Measurements from ENCODE around the gene SLC47A2. TPM values are rescaled to one million over a fixed set of nuclear protein-coding genes. Genes with fewer than 3 reads are reported as not detected.

Gene SLC47A2
- total RNA-seq, 2 experiments from 2014 or later: not detected

DNA sequence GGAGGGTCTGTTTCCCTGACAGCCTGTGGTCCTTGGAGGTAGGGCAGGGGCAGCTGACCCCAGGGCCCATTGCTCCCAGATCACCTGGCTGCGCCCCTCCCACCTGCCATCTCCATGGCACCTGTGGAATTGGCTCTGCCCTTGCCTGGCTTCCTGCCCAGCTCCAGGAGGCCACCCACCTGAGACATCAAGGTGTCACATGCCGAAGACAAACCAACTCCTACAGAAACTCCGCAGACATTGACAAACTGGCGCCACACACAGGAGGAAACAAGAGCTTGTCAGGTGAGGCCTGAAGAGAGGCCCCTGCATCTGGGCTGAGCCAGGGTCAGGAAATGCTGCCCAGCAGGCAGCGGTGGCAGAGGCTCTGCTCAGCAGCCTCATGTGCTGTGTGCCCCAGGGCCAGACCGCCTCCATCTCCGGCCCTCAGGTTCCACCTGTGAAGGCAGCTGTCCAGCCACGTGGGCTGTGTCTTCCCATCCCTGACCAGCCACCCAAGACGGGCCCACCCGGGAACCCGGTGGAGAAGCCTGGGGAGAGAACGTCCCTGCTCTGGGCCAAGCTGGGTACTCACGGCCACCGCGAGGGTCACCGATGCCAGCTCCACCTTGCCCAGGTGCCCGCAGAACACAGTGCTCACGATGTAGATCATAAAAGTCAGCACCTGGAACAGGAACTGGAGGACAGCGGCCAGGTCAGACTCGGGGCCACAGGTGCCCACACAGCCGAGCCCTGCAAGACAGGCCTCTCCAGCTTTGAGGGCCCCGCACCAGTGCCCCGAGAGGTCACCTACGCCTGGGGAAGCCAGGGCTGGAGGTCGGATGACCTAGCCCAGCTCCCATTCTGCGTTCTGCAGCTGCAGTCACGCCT is 1.6 kb downstream of the SLC47A2 start:
- POLR2A ChIA-PET: no interaction called here
- Mint-ChIP-seq H3K27ac (no peak overlapping the region), H3K36me3 (no peaks in the 10 kb centered on the region), H3K4me3 (no peak overlapping the region), H3K27me3 (no peaks in the 10 kb centered on the region), H3K9me3 (no peaks in the 10 kb centered on the region), H3K4me1 (no peaks in the 10 kb centered on the region)
- DNase-seq (no peak), ATAC-seq (ENCODE audit: low read depth) (no peak)

- Mint-ChIP-seq H3K9me3 (no peaks in the 10 kb centered on the region), H3K27me3 (no peaks in the 10 kb centered on the region), H3K4me3 (no peak overlapping the region), H3K27ac (no peak overlapping the region), H3K4me1 (no peaks in the 10 kb centered on the region), H3K36me3 (no peaks in the 10 kb centered on the region)
- POLR2A ChIA-PET: no interaction called here
- ATAC-seq (ENCODE audit: low read depth) (no peak), DNase-seq (no peak)
Observed at GRCh38 chr17:19713901-19714361, 2.5 kb downstream of the SLC47A2 start.

GRCh38 chr17:19713462-19713861 is 2.9 kb downstream of the SLC47A2 start:
- POLR2A ChIA-PET: no interaction called here
- Mint-ChIP-seq H3K9me3 (no peaks in the 10 kb centered on the region), H3K36me3 (no peaks in the 10 kb centered on the region), H3K4me1 (no peaks in the 10 kb centered on the region), H3K27me3 (no peaks in the 10 kb centered on the region), H3K27ac (no peak overlapping the region), H3K4me3 (no peak overlapping the region)
- no peak for DNase-seq
- ATAC-seq (ENCODE audit: low read depth): no peak

DNA sequence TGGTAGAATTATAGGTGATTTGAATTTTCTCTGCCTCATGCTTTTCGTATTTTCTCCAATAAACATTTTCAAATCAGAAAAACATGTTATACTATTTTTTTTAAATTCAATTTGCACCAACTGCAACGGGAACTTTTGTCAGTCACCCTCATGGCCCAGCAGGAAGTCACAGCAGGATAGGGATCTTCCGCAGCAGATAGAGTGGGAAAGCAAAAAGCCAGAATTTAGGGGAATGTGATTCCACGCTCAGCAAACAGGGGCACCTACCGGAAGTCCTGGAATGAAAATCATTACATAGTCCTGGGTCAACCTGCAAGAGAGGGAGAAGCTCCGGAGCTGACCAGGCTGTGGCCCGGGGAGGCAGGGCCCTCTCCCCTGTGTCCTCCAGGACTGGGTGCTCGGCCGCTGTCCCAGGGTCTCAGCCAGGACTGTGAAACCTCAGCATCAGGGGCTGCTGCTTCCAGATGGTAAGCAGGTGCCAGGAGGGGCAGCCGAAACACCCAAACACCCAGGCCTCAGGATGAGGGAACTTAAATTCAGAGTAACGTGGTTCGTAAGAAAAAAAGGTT is 3.9 kb downstream of the SLC47A2 start:
- POLR2A ChIA-PET: no interaction called here
- no peak for ATAC-seq (ENCODE audit: low read depth)
- DNase-seq: no peak
- no peak overlapping the region for H3K27ac Mint-ChIP-seq
- no peak overlapping the region for H3K4me3 Mint-ChIP-seq
- H3K27me3 Mint-ChIP-seq: no peaks in the 10 kb centered on the region
- H3K9me3 Mint-ChIP-seq: no peaks in the 10 kb centered on the region
- no peaks in the 10 kb centered on the region for H3K4me1 Mint-ChIP-seq
- no peaks in the 10 kb centered on the region for H3K36me3 Mint-ChIP-seq

DNA sequence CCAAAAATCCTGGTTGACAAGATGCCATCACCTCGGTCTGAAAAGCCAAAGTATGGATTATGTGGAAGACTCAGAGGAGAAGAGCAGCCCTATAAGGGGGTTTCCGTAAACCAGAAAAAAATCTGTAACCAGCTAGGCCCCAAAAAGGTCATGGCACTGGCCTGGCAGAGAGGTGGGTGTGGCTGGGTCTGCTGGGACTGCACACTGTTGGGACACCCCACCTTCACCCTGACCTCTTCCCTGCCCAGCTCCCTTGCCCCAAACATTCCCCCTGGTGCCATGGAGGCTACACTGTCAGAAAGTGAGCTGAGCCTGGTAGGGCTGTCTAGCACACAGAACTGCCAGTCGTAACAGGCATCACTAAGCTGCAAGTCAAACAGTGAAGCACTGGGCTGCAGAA is 6.5 kb downstream of the SLC47A2 start:
- no peak for ATAC-seq (ENCODE audit: low read depth)
- DNase-seq: no peak
- POLR2A ChIA-PET: no interaction called here
- Mint-ChIP-seq H3K27me3 (no peaks in the 10 kb centered on the region), H3K4me3 (no peak overlapping the region), H3K36me3 (no peaks in the 10 kb centered on the region), H3K9me3 (no peaks in the 10 kb centered on the region), H3K4me1 (no peaks in the 10 kb centered on the region), H3K27ac (no peak overlapping the region)

DNA sequence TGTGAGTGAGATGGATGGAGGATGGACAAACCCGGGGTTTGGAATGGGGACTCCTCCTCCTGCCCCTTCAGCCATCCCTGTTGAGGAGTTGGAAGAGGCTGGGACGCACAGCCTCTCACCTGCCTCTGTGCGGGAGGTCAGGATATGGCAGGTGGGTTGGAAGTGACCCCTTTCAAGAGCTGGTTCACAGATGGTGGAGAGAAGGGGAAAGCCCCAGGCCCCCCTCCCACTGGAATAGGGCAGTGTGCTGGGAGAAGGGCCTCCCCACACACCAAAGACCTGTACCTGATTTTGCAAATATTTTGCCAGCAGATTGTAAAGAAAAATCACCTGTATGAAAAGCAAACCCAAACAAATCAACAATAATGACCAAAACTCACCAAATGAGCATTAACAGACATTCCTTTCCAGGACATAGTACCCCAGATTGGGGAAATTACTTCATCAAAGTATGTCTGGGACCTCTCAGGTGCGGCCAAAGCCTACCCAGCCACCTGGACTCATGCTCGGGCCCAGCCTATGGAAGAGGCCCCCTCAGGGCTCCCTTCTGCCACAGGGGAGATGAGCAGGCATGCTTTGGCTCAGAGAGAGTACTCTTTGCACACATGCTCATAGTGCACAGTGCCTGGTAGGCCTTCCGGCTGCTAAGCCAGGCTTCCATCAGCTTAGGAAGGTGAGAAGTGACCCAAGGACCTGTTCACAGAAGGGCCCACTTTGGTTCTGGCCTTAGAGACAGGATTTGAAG is 7.8 kb downstream of the SLC47A2 start:
- no peaks in the 10 kb centered on the region for H3K4me1 Mint-ChIP-seq
- no peaks in the 10 kb centered on the region for H3K27me3 Mint-ChIP-seq
- H3K27ac Mint-ChIP-seq: no peak overlapping the region
- H3K9me3 Mint-ChIP-seq: no peaks in the 10 kb centered on the region
- POLR2A ChIA-PET: no interaction called here
- no peaks in the 10 kb centered on the region for H3K36me3 Mint-ChIP-seq
- H3K4me3 Mint-ChIP-seq: no peak overlapping the region
- ATAC-seq (ENCODE audit: low read depth) (no peak), DNase-seq (no peak)

GRCh38 chr17:19707728-19708221 is 8.6 kb downstream of the SLC47A2 start:
- no peaks in the 10 kb centered on the region for H3K36me3 Mint-ChIP-seq
- H3K27ac Mint-ChIP-seq: no peak overlapping the region
- H3K9me3 Mint-ChIP-seq: no peaks in the 10 kb centered on the region
- H3K4me3 Mint-ChIP-seq: no peak overlapping the region
- POLR2A ChIA-PET: no interaction called here
- ATAC-seq (ENCODE audit: low read depth): no peak
- no peaks in the 10 kb centered on the region for H3K4me1 Mint-ChIP-seq
- peaks cover 1% of the 10 kb centered on the region for H3K27me3 Mint-ChIP-seq
- no peak for DNase-seq

DNA sequence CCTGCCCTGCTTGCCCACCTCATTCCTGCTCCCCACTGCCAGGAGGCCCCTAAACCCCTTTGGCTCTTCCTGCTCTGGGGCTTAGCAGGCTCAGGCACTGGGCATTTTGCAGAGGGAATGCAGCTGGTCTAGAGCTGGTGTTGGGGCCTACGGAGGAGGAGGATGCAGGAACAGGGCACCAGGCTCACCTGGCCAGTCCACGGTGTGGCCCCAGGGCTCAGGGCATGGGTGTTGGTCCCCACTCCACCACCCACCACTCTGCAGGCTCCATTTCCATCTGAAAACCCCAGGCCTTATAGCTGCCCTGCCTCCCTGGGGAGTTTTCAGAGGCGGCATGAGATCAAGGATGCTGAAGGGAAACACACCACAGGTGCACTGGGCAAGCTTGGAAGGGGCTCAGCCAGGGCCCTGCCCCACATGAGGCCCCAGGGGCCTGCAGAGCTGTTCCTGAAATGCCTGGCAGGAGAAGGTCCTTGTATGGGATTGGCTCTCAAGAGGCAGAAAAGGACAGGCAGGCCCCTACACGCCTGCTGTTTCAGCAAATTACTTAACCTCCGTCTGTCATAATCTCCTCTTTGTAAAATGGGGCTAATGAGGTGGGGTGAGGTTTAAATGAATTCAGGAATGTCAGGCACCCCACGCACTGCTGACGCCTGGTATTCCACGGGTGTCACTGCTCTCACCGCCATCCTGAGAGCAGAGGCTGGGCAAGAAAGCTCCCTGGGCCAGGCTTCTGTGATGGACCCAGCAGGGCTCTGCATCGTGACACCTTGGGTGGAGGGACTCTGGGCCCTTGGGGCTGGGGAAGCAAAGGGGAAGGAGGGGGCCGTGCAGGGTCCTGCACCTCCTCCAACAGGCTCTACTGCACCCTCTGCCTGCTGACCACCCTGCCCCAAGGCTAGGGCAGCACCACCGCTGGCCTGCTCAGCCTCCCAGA is 9.3 kb downstream of the SLC47A2 start:
- POLR2A ChIA-PET: no interaction called here
- H3K4me1 Mint-ChIP-seq: no peaks in the 10 kb centered on the region
- H3K36me3 Mint-ChIP-seq: no peaks in the 10 kb centered on the region
- no peak overlapping the region for H3K4me3 Mint-ChIP-seq
- DNase-seq (no peak), ATAC-seq (ENCODE audit: low read depth) (no peak)
- no peak overlapping the region for H3K27ac Mint-ChIP-seq
- peaks cover 1% of the 10 kb centered on the region for H3K27me3 Mint-ChIP-seq
- no peaks in the 10 kb centered on the region for H3K9me3 Mint-ChIP-seq

- POLR2A ChIA-PET: no interaction called here
- ATAC-seq (ENCODE audit: low read depth) (no peak), DNase-seq (no peak)
- no peaks in the 10 kb centered on the region for H3K9me3 Mint-ChIP-seq
- no peak overlapping the region for H3K27ac Mint-ChIP-seq
- H3K4me3 Mint-ChIP-seq: no peak overlapping the region
- no peaks in the 10 kb centered on the region for H3K4me1 Mint-ChIP-seq
- no peaks in the 10 kb centered on the region for H3K36me3 Mint-ChIP-seq
- H3K27me3 Mint-ChIP-seq: peaks cover 1% of the 10 kb centered on the region
Observed at GRCh38 chr17:19705771-19706770, 10.3 kb downstream of the SLC47A2 start.

GRCh38 chr17:19705201-19705600 is 11.2 kb downstream of the SLC47A2 start:
- H3K9me3 Mint-ChIP-seq: no peaks in the 10 kb centered on the region
- ATAC-seq (ENCODE audit: low read depth) (no peak), DNase-seq (no peak)
- no peak overlapping the region for H3K4me3 Mint-ChIP-seq
- H3K4me1 Mint-ChIP-seq: no peaks in the 10 kb centered on the region
- H3K27me3 Mint-ChIP-seq: peaks cover 1% of the 10 kb centered on the region
- no peaks in the 10 kb centered on the region for H3K36me3 Mint-ChIP-seq
- POLR2A ChIA-PET: no interaction called here
- no peak overlapping the region for H3K27ac Mint-ChIP-seq

DNA sequence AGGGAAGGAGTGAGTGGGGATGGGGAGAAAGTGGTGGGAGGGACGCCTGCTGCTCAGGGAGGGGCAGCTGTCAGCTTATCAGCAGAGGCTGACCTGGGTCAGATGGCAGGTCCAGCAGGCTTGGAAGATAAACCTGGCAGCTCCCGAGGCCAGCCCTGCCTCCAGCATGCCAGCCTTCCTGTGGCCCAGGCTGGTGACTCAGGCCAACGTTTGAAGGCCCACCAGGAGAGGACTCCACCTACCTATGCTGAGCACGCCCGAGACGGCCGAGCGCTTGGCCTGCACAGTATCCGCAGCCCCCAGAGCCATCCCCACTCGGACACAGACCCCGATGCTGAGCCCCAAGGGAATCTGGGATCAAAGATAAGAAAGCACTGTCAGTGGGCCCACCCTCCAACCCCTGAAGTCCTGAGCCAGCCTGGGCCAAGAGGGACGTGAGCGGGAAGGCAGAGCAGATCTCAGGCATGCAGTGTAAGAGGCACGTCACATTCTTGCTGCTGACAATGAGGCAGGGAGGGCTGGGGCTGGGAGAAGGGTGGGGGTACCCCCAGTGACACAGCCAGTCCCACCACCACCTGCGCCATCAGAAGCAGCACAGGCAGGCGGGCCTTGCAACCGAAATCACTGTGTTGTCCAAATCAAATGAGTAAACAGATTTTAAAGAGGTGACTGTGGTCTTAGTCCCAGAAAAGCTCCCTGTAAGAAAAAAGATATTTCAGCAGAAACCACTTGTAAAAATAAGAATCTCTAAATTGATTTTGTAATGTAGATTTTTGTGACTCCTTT is 12.4 kb downstream of the SLC47A2 start:
- Mint-ChIP-seq H3K27me3 (peaks cover 1% of the 10 kb centered on the region), H3K4me3 (no peak overlapping the region), H3K9me3 (no peaks in the 10 kb centered on the region), H3K36me3 (no peaks in the 10 kb centered on the region), H3K4me1 (no peaks in the 10 kb centered on the region), H3K27ac (no peak overlapping the region)
- no peak for DNase-seq
- no peak for ATAC-seq (ENCODE audit: low read depth)
- POLR2A ChIA-PET: no interaction called here

Data from activated naive CD8-positive, alpha-beta T cell treated with anti-CD3 and anti-CD28 coated beads, Interleukin-2, amount 10 ng/mL, durations not matched to agents 7 days and 5 days (primary cell).